Upper lobe of left lung (tissue), 4 donors: ENCODE data around the gene ZNF81.

Experiments
- POLR2A ChIP-seq, 4 donors: fragments of 450-650 bp; IDR thresholded peaks; one replicate each; pipeline ENCODE4 v1.5.1; 2016 to 2017; ENCODE audit warnings: antibody characterized with exemption in 4 of 4, mild to moderate bottlenecking in 2 of 4
- TF ChIP-seq, protein P1 (sequence below), 6 experiments: fragments of 450-650 bp in 4 of 6; fragments of 200-600 bp in 2 of 6; sonication (generic) in 2 of 6; IDR thresholded peaks; one replicate each; pipeline ENCODE4 v1.5.1; 2016 to 2019; ENCODE audit warnings: antibody characterized with exemption in 6 of 6

DNA sequence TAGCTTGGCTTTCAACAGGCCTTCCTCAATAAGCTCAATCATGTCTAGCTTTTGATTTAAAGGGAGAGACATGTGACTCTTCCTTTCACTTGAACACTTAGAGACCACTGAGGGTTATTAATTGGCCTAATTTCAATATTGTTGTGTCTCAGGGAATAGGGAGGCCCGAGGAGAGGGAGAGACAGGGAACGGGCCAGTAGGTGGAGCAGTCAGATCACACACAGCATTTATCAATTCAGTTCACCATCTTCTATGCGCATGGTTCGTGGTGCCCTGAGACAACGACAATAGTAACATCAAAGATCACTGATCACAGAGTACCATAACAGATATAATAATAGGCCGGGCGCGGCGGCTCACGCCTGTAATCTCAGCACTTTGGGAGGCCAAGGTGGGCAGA lies 17.8 kb downstream of the ZNF81 start:
- TF ChIP-seq, protein P1, sequence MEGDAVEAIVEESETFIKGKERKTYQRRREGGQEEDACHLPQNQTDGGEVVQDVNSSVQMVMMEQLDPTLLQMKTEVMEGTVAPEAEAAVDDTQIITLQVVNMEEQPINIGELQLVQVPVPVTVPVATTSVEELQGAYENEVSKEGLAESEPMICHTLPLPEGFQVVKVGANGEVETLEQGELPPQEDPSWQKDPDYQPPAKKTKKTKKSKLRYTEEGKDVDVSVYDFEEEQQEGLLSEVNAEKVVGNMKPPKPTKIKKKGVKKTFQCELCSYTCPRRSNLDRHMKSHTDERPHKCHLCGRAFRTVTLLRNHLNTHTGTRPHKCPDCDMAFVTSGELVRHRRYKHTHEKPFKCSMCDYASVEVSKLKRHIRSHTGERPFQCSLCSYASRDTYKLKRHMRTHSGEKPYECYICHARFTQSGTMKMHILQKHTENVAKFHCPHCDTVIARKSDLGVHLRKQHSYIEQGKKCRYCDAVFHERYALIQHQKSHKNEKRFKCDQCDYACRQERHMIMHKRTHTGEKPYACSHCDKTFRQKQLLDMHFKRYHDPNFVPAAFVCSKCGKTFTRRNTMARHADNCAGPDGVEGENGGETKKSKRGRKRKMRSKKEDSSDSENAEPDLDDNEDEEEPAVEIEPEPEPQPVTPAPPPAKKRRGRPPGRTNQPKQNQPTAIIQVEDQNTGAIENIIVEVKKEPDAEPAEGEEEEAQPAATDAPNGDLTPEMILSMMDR (IDR thresholded peaks at IDR 0.05): peak in 4 of 6 experiments; percentile 13 to 33 (median 28)
- TF ChIP-seq POLR2A (IDR thresholded peaks at IDR 0.05): no peak
